Adrenal gland (tissue), 5 donors: ENCODE data around the gene MEX3A.
"Not testable (repeated sequence)": the region's sequence is repeated elsewhere in the genome, so short reads cannot be mapped to it uniquely, and the experiment has no call there.

Source experiments
- CTCF ChIP-seq, 6 experiments: fragments of 450-650 bp in 4 of 6; fragments of 200-600 bp in 2 of 6; sonication (generic) in 1 of 6; IDR thresholded peaks; 1 replicate in 5 of 6; 2 replicates in 1 of 6; pipeline versions ENCODE4 v1.5.1 to v1.8.0; 2016 to 2021; ENCODE audit warnings: antibody characterized with exemption in 6 of 6, mild to moderate bottlenecking in 2 of 6, moderate library complexity in 1 of 6
- POLR2A ChIP-seq, 2 donors: fragments of 450-650 bp; IDR thresholded peaks; one replicate each; pipeline ENCODE4 v1.6.1; 2017; ENCODE audit warnings: antibody characterized with exemption in 2 of 2, mild to moderate bottlenecking in 2 of 2, moderate library complexity in 1 of 2
- donor health status: DM: no; HTN: no; CAD: no.

- not testable (repeated sequence) for TF ChIP-seq CTCF, POLR2A (IDR thresholded peaks at IDR 0.05)
Observed at GRCh38 chr1:156116731-156117130, 34.5 kb upstream of the MEX3A start.
